Measurements from ENCODE around the gene KMO. TPM values are rescaled to one million over a fixed set of nuclear protein-coding genes. Genes with fewer than 3 reads are reported as not detected.
A peak's percentile ranks its signal among the peaks of the same experiment; 100 is the strongest.

Gene KMO
- total RNA-seq, 1 donor = not detected

- peak overlapping the region; percentile 78 for H3K4me3 ChIP-seq (ENCODE audit: low read depth, low read length)
- DNase-seq (ENCODE audit: low read depth) = peak; percentile 42
Measured at GRCh38 chr1:241637604-241638003, 105.4 kb downstream of the KMO start.

GRCh38 chr1:241638099-241638682, 106.0 kb downstream of the KMO start:
- DNase-seq (ENCODE audit: low read depth) = no peak
- TF ChIP-seq CTCF (IDR thresholded peaks at IDR 0.05; ENCODE audit: insufficient read depth, low read depth, low read length) = no peak
- H3K4me3 ChIP-seq (ENCODE audit: low read depth, low read length) = peak overlapping the region; percentile 78

More at GRCh38 chr1:241637604-241638003, 105.4 kb downstream of the KMO start:
- no peak for TF ChIP-seq CTCF (IDR thresholded peaks at IDR 0.05; ENCODE audit: insufficient read depth, low read depth, low read length)

GRCh38 chr1:241638909-241639622, 106.9 kb downstream of the KMO start:
- DNase-seq (ENCODE audit: low read depth) = peak; percentile 20
- H3K4me3 ChIP-seq (ENCODE audit: low read depth, low read length) = peak overlapping the region; percentile 78
- no peak for TF ChIP-seq CTCF (IDR thresholded peaks at IDR 0.05; ENCODE audit: insufficient read depth, low read depth, low read length)

- peak overlapping the region; percentile 78 for H3K4me3 ChIP-seq (ENCODE audit: low read depth, low read length)
- TF ChIP-seq CTCF (IDR thresholded peaks at IDR 0.05; ENCODE audit: insufficient read depth, low read depth, low read length) = no peak
- no peak for DNase-seq (ENCODE audit: low read depth)
Measured at GRCh38 chr1:241639623-241640148, 107.5 kb downstream of the KMO start.

GRCh38 chr1:241640149-241640866, 108.1 kb downstream of the KMO start, which contains the start of the genes CHML and OPN3:
TSS of gene CHML (minus strand) at chr1:241640369. CDS start at chr1:241635766, 4,603 bp downstream.
TSS of gene OPN3 (minus strand) at chr1:241640369. CDS start at chr1:241640254, 115 bp downstream.
- no peak for TF ChIP-seq CTCF (IDR thresholded peaks at IDR 0.05; ENCODE audit: insufficient read depth, low read depth, low read length)
- peak within 1 kb of the TSS; percentile 78 for H3K4me3 ChIP-seq (ENCODE audit: low read depth, low read length)
- peak; percentile 87 for DNase-seq (ENCODE audit: low read depth)

GRCh38 chr1:241640867-241641622, 108.9 kb downstream of the KMO start:
- no peak overlapping the region for H3K4me3 ChIP-seq (ENCODE audit: low read depth, low read length)
- TF ChIP-seq CTCF (IDR thresholded peaks at IDR 0.05; ENCODE audit: insufficient read depth, low read depth, low read length) = no peak
- DNase-seq (ENCODE audit: low read depth) = no peak
